HG02759 (cell line): ENCODE results near the gene HMG20A.

ENCODE experiments used
- ATAC-seq: cut with Tn5 transposase; IDR thresholded peaks from one replicate; pipeline ENCODE4 v1.9.1; 2021; ENCODE audit warnings: mild to moderate bottlenecking, moderate library complexity; ENCODE audit not compliant: unreplicated experiment

The HMG20A gene

GRCh38 chr15:77425104-77425503 lies 4.4 kb downstream of the HMG20A start:
- ATAC-seq = no peak

- no peak for ATAC-seq
Observed at GRCh38 chr15:77426377-77426776, 5.7 kb downstream of the HMG20A start.

GRCh38 chr15:77426871-77427270 lies 6.2 kb downstream of the HMG20A start:
- no peak for ATAC-seq

- ATAC-seq = no peak
Observed at GRCh38 chr15:77430213-77430612, 9.5 kb downstream of the HMG20A start.

GRCh38 chr15:77430652-77431051 lies 10.0 kb downstream of the HMG20A start:
- ATAC-seq = no peak

DNA sequence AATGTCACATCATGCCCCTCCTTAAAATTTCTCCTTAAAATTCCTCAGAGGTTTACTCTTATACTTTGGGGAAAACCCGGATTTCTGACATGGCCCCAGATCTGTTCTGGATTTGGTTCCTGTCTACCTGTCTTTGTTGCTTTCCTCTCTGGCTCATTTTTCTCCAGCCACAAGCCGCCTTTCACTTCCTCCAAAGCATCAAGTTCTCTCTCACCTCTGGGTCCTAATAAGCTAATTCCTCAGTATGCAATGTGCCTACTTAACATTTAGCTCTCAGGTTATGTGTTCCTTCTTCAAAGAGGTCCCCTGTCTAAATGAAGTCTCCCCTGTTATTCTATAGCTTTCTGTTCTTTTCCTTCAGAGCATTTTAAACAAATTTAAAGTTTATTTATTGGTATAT lies 16.1 kb downstream of the HMG20A start:
- ATAC-seq = no peak

DNA sequence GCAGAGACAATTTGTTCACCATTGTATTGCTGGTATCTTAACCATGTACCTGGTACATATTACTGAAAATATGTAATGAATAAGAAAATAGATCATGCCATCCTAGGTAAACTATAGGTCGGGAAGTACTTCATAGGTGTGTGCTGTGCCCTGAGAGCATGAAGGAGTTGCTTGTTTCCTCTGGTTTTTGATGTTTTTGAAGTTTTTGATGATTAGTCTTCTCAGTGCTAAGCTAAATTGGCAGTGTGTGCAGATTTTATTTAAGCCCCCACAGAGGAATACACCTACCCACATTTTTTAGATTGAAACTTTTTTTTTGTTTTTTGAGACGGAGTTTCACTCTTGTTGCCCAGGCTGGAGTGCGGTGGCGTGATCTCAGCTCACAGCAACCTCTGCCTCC lies 16.6 kb downstream of the HMG20A start:
- no peak for ATAC-seq

- peak; percentile 78 for ATAC-seq
Observed at GRCh38 chr15:77440378-77440999, 19.8 kb downstream of the HMG20A start.

GRCh38 chr15:77446840-77447390 lies 26.2 kb downstream of the HMG20A start:
- no peak for ATAC-seq

DNA sequence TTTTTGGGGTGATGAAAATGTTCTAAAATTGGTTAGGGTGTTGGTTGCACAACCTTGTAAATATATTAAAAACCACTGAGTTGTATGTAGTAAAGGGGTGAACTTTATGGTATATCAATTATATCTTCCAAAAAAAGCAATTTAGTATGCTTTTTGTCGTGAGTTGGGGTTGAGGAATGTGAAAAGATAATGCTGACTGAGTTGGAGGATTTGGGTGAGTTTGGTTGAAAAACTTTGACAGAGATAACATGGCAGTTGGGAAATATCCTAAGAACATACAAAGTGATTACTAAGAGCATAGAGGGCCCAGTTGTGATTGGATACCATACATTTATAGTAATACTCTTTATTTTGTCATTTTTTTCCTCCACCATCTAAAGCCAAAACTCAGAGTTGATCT lies 33.6 kb downstream of the HMG20A start:
- no peak for ATAC-seq

- ATAC-seq = no peak
Observed at GRCh38 chr15:77454951-77455350, 34.3 kb downstream of the HMG20A start.

GRCh38 chr15:77455696-77456321 lies 35.1 kb downstream of the HMG20A start:
- ATAC-seq = no peak

DNA sequence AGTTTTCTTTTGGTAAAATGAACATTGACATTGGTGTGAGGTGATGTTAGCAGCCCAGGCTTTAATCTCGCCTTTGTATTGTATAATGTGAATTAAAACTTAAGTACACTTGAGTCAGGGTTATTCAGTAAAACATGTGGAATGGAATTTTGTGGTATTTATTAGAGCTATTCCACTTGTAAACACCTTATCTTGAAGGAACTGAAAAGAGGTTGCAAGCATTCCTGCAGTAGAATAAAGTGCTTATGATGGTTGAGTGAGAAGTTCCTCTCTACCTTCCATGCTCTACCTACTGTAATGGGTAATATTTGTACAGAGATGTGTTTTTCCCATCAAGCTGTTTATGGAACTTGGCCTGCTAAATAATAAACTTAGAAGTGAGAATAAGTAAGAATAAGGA lies 36.1 kb downstream of the HMG20A start:
- ATAC-seq = no peak

DNA sequence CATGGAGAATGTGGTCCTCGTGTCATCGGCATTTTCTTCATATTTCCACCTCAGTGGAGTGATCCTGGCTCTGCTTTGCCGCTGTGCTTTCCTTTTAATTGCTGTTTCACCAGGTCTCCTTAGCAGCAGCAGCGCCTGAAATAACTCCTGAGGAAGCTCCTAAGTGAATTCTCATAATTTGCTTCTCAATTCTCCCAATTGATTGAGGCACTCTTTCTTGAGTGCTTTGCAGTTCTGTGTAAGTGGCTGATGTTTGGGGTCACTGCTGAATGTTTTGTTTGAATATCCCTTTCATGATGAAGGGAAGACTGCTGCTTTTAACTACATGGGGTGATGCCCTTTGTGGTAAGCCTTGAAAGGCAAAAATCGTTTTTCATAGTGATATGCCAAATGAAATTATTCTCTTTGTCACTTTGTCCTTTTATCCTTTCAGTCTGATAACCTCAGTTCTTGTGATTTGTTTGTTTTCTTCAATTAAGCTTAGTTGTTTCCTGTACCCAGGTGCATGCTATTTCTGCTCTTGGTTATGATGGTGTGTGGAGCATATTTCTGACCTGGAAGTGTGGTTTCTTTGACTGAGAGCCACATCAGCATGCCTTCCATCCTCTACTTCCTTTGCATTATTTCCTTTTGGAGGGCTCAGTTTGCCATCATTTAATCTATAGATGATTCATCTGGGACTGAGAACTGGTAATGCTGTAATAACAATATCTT lies 36.7 kb downstream of the HMG20A start:
- no peak for ATAC-seq

DNA sequence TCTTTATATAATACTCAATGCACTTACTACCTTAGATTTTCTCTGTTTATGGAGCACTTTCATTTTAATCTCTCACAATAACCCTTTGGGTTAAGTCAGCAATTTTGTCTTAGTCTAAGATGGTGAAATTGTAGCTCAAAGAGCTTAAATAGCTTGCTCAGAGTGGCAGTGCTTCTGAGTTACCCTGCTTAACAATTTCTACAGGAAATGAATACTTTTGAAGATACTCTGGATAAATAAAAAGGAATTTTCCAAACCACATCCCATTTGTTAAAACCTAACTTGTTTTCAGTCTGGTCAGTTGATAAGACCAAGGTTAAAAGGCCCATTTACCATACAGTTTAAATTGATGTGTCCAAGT lies 37.2 kb downstream of the HMG20A start:
- ATAC-seq = no peak

- ATAC-seq = no peak
Observed at GRCh38 chr15:77459031-77459430, 38.3 kb downstream of the HMG20A start.

DNA sequence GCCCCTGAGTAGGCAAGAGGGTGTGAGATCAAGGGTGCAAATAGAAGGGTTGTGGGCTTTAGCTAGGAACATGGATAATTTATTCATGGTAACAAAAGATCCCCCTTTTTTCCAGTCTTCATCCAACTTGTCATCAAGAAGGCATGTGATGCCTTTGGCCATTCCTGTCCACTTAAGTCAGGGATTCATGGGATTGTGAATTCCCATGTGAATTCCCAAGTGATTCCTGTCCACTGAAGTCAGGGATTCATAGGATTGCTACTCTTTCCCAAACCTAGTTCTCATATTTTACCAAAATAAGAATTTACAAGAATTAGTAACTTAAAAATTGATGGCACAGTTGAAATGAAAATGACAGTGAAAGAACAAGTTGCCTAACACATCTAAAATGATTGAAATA lies 40.8 kb downstream of the HMG20A start:
- no peak for ATAC-seq

DNA sequence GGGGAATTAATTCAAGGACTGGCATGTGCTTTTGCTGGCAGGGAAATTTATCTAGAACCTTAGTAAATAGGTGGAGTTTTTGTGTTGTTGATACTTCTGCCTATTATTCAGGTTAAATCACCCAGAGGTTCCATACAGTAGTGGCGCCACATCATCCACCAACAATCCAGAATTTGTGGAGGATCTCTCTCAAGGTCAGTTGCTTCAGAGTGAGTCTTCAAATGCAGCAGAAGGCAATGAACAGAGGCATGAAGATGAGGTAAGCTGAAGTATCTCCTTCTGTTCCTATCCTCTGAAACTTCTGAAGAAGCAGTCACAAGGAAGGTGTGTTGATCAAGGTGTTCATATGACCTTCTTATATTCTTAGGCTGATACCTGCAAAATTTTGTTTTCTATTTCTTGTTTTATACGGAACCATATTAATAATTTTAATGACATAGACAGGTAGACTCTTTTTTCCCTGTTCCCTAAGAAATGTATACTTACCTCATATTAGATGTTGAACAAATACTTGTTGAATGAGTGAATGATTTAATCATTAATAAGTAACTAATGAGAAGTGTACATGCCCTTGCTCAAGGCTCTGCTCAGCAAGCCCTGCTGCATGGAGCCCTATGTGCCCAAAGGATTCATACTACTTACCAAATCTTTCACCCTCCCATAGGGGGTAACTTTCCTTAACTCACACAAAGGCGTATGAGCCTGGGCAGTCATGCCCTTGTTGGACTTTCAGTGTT lies 43.6 kb downstream of the HMG20A start:
- no peak for ATAC-seq

DNA sequence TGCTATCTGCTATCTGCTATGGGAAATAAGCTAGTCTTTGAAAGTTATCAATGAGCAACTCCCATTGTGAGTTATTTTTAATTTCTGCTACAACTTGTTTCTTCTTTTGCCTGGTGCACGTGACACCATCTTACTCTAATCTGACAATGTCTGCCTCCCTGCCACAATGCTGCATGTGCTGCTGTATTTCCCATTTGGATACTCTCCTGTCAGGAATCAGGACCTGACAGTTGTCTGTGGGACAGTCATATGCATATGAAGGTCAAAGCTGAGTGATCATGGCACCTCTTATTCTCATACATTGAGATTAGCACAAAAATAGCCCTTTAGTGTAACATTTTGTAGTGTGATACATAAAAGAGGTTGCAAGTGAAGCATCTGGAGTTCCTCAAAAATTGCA lies 45.8 kb downstream of the HMG20A start:
- no peak for ATAC-seq

- ATAC-seq = no peak
Observed at GRCh38 chr15:77468896-77469295, 48.2 kb downstream of the HMG20A start.

DNA sequence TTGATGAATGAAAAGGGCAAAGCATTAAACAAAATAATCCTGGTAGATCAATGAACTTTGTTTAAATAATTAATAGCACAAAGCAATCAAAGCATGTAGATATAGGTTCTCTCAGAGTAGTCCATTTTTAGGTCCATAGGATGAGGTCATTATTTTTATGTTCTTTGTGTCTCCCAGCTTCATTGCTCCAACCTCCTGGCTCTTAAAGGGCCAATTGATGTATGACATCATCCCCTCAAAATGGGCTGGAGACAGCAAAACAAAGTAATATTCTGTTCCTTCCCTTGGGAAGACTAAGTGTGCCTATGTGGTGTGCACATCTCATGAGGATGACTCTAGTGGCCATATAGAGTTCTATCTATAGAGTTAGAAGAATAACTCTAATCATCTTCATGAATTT lies 49.5 kb downstream of the HMG20A start:
- no peak for ATAC-seq
